ENCODE data around the gene SLC28A1.

The SLC28A1 gene

GRCh38 chr15:84926491-84927230 is 42.2 kb downstream of the SLC28A1 start:
- H3K9me3 ChIP-seq (ENCODE audit: low read length), result no peaks in the 10 kb centered on the region

GRCh38 chr15:84928843-84929168 is 44.3 kb downstream of the SLC28A1 start:
- Histone ChIP-seq H3K9me3 (ENCODE audit: low read length) (no peaks in the 10 kb centered on the region), H2AFZ (ENCODE audit: low read depth, low read length) (no peak overlapping the region), H3K4me1 (ENCODE audit: insufficient read depth, low read length) (peaks cover 2% of the 10 kb centered on the region), H3K4me3 (ENCODE audit: low read length) (no peak overlapping the region), H3K36me3 (ENCODE audit: insufficient read depth, low read length) (no peaks in the 10 kb centered on the region), H3K27me3 (ENCODE audit: insufficient read depth, low read length) (no peaks in the 10 kb centered on the region)

More at GRCh38 chr15:84926491-84927230, 42.2 kb downstream of the SLC28A1 start:
- no peaks in the 10 kb centered on the region for H3K27me3 ChIP-seq (ENCODE audit: insufficient read depth, low read length)
- peaks cover 2% of the 10 kb centered on the region for H3K4me1 ChIP-seq (ENCODE audit: insufficient read depth, low read length)
- H3K36me3 ChIP-seq (ENCODE audit: insufficient read depth, low read length), result no peaks in the 10 kb centered on the region
- H3K4me3 ChIP-seq (ENCODE audit: low read length), result no peak overlapping the region
- H2AFZ ChIP-seq (ENCODE audit: low read depth, low read length), result no peak overlapping the region

DNA sequence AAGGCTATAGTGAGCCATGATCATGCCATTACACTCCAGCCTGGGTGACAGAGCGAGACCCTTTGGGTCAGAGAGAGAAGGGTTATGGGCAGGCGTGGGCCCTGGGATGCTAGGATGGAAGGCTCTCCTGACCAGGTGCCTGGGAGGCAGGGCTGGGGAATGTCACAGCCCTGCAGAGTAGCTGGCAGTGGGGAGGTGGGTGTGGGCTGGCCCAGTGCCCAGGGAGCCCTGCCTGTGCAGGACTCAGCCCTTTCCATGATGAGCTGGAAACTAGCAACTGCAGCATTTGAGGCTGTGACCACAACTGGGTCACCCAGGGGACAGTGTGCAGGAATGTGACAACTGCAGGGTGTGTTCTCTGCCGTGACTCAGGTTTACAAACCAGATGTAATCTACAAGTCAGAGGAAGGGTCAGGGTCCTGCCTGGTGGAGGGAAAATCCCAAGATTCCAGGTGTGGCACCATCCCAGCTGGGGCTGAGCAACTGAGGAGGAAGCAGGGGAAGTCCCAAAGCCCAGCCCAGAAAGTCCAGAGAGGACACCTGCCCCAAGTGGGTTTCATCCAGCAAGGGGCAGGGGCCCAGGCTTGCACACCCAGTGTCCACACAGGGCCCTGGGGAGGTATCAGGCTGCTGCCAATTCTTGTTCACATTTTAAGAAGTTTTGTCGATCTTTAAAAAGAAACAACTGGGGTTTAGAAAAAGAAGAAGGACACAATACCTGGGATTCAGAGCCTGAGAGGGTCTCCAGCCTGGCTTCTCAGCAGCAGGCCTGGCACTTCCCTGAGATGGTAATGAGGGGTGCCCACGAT is 45.5 kb downstream of the SLC28A1 start:
- Histone ChIP-seq H2AFZ (ENCODE audit: low read depth, low read length) (no peak overlapping the region), H3K4me3 (ENCODE audit: low read length) (no peak overlapping the region), H3K27me3 (ENCODE audit: insufficient read depth, low read length) (no peaks in the 10 kb centered on the region), H3K9me3 (ENCODE audit: low read length) (no peaks in the 10 kb centered on the region), H3K36me3 (ENCODE audit: insufficient read depth, low read length) (no peaks in the 10 kb centered on the region), H3K4me1 (ENCODE audit: insufficient read depth, low read length) (peaks cover 2% of the 10 kb centered on the region)

GRCh38 chr15:84934942-84935729 is 50.7 kb downstream of the SLC28A1 start:
- Histone ChIP-seq H3K27me3 (ENCODE audit: insufficient read depth, low read length) (no peaks in the 10 kb centered on the region), H3K9me3 (ENCODE audit: low read length) (no peaks in the 10 kb centered on the region), H3K36me3 (ENCODE audit: insufficient read depth, low read length) (no peaks in the 10 kb centered on the region), H3K4me3 (ENCODE audit: low read length) (no peak overlapping the region), H2AFZ (ENCODE audit: low read depth, low read length) (no peak overlapping the region), H3K4me1 (ENCODE audit: insufficient read depth, low read length) (no peaks in the 10 kb centered on the region)

DNA sequence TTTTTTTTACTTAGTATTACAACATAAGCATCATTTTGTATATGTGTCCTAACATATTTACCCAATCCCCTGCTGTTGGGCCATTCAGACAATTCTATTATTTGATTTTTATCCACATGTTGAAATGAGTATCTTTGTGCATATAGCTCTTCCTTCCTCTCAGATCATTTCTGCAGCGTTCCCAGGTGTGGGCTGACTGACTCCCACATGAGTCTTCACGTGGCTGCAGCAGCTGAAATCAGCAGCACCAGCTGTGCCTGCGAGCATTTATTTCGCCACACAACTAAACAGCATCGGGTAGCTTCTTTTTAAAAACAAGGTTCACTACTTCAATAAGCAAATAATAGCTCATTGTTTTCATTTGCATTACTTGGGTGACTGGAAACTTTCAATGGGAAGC is 52.7 kb downstream of the SLC28A1 start:
- H3K36me3 ChIP-seq (ENCODE audit: insufficient read depth, low read length), result no peaks in the 10 kb centered on the region
- no peaks in the 10 kb centered on the region for H3K9me3 ChIP-seq (ENCODE audit: low read length)
- no peaks in the 10 kb centered on the region for H3K4me1 ChIP-seq (ENCODE audit: insufficient read depth, low read length)
- H3K4me3 ChIP-seq (ENCODE audit: low read length), result no peak overlapping the region
- H2AFZ ChIP-seq (ENCODE audit: low read depth, low read length), result no peak overlapping the region
- H3K27me3 ChIP-seq (ENCODE audit: insufficient read depth, low read length), result no peaks in the 10 kb centered on the region

DNA sequence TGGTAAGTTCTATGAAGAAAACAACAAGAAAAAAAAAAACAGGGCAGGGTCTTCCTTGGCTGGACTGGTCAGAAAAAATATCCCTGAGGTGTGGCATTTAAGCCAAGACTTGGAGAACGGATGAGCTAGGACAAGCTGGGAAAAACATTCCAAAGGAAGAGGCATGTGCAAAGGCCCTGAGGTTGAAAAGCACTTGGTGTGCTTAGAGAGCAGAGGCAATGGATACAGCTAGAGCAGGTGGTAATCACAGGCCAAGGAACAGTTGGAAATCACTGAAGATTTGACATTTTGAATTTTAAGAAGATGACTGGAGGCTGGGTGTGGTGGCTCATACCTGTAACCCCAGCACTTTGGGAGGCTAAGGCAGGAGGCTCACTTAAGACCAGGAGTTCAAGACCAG is 54.3 kb downstream of the SLC28A1 start:
- Histone ChIP-seq H3K27me3 (ENCODE audit: insufficient read depth, low read length) (no peaks in the 10 kb centered on the region), H2AFZ (ENCODE audit: low read depth, low read length) (no peak overlapping the region), H3K4me1 (ENCODE audit: insufficient read depth, low read length) (no peaks in the 10 kb centered on the region), H3K36me3 (ENCODE audit: insufficient read depth, low read length) (no peaks in the 10 kb centered on the region), H3K4me3 (ENCODE audit: low read length) (no peak overlapping the region), H3K9me3 (ENCODE audit: low read length) (no peaks in the 10 kb centered on the region)

GRCh38 chr15:84940399-84940798 is 55.9 kb downstream of the SLC28A1 start:
- Histone ChIP-seq H3K4me3 (ENCODE audit: low read length) (no peak overlapping the region), H2AFZ (ENCODE audit: low read depth, low read length) (no peak overlapping the region), H3K27me3 (ENCODE audit: insufficient read depth, low read length) (no peaks in the 10 kb centered on the region)

DNA sequence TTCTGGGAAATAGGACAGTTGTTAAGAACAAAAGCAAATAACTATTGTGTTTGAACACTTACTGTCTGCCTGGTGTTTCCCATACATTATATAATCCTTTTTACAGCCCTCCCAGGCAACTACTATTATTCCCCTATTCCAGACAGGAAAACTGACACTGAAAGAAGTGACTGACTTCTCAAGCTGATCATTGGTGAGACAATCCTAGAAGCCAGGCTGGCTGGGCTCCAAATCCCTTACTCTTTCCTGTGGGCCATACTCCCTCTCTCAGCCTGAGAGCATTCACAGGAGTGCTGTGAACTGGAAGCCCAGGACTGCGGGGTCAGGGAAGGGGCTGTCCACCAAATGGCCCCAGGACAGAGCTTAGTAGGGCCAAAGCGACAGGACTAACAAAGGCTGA is 58.0 kb downstream of the SLC28A1 start:
- peaks cover 2% of the 10 kb centered on the region for H3K27me3 ChIP-seq (ENCODE audit: insufficient read depth, low read length)
- peaks cover under 1% of the 10 kb centered on the region for H3K4me1 ChIP-seq (ENCODE audit: insufficient read depth, low read length)
- H2AFZ ChIP-seq (ENCODE audit: low read depth, low read length), result no peak overlapping the region
- no peaks in the 10 kb centered on the region for H3K36me3 ChIP-seq (ENCODE audit: insufficient read depth, low read length)
- no peaks in the 10 kb centered on the region for H3K9me3 ChIP-seq (ENCODE audit: low read length)
- H3K4me3 ChIP-seq (ENCODE audit: low read length), result no peak overlapping the region

More at GRCh38 chr15:84940399-84940798, 55.9 kb downstream of the SLC28A1 start:
- Histone ChIP-seq H3K4me1 (ENCODE audit: insufficient read depth, low read length) (no peaks in the 10 kb centered on the region), H3K36me3 (ENCODE audit: insufficient read depth, low read length) (no peaks in the 10 kb centered on the region), H3K9me3 (ENCODE audit: low read length) (no peaks in the 10 kb centered on the region)

DNA sequence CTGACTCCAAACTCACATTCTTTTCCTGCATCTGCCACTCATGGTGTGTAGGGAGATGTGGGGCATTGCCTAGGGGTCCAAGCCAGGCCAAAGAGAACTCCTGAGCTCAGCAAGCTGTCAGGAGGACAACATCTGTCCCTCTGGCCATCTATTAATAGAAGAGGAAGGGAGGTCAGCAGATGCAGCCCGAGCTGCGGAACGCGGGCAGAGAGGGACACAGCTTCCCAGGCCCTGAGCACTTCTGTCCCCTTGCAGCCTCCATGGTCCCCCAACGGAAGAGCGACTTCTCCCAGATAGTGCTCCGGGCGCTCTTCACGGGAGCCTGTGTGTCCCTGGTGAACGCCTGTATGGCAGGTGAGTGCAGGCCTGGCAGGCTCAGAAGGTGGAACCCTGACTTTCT is 59.8 kb downstream of the SLC28A1 start:
- peaks cover 11% of the 10 kb centered on the region for H3K4me1 ChIP-seq (ENCODE audit: insufficient read depth, low read length)

GRCh38 chr15:84944861-84945260 is 60.4 kb downstream of the SLC28A1 start:
- Histone ChIP-seq H3K4me3 (ENCODE audit: low read length) (no peak overlapping the region), H3K36me3 (ENCODE audit: insufficient read depth, low read length) (no peaks in the 10 kb centered on the region), H2AFZ (ENCODE audit: low read depth, low read length) (no peak overlapping the region), H3K4me1 (ENCODE audit: insufficient read depth, low read length) (peaks cover 11% of the 10 kb centered on the region), H3K9me3 (ENCODE audit: low read length) (no peaks in the 10 kb centered on the region), H3K27me3 (ENCODE audit: insufficient read depth, low read length) (peaks cover 2% of the 10 kb centered on the region)

More for the DNA sequence above, 59.8 kb downstream of the SLC28A1 start:
- peaks cover 2% of the 10 kb centered on the region for H3K27me3 ChIP-seq (ENCODE audit: insufficient read depth, low read length)
- H3K9me3 ChIP-seq (ENCODE audit: low read length), result no peaks in the 10 kb centered on the region
- no peak overlapping the region for H3K4me3 ChIP-seq (ENCODE audit: low read length)
- H2AFZ ChIP-seq (ENCODE audit: low read depth, low read length), result no peak overlapping the region
- H3K36me3 ChIP-seq (ENCODE audit: insufficient read depth, low read length), result no peaks in the 10 kb centered on the region

- no peaks in the 10 kb centered on the region for H3K36me3 ChIP-seq (ENCODE audit: insufficient read depth, low read length)
- H3K4me1 ChIP-seq (ENCODE audit: insufficient read depth, low read length), result peaks cover 11% of the 10 kb centered on the region
- H3K9me3 ChIP-seq (ENCODE audit: low read length), result no peaks in the 10 kb centered on the region
Measured at GRCh38 chr15:84946772-84947489, 62.5 kb downstream of the SLC28A1 start.

GRCh38 chr15:84947947-84948830 is 63.7 kb downstream of the SLC28A1 start:
- Histone ChIP-seq H3K9me3 (ENCODE audit: low read length) (no peaks in the 10 kb centered on the region), H3K36me3 (ENCODE audit: insufficient read depth, low read length) (no peaks in the 10 kb centered on the region), H3K27me3 (ENCODE audit: insufficient read depth, low read length) (peaks cover 5% of the 10 kb centered on the region), H2AFZ (ENCODE audit: low read depth, low read length) (no peak overlapping the region), H3K4me3 (ENCODE audit: low read length) (no peak overlapping the region), H3K4me1 (ENCODE audit: insufficient read depth, low read length) (peaks cover 11% of the 10 kb centered on the region)

More at GRCh38 chr15:84946772-84947489, 62.5 kb downstream of the SLC28A1 start:
- Histone ChIP-seq H3K27me3 (ENCODE audit: insufficient read depth, low read length) (peaks cover 5% of the 10 kb centered on the region), H3K4me3 (ENCODE audit: low read length) (no peak overlapping the region), H2AFZ (ENCODE audit: low read depth, low read length) (no peak overlapping the region)
